Germinal center (tissue), 1 donor: ENCODE results near the gene P2RX2.

Experiments used
- DNase-seq: peaks from one replicate; pipeline ENCODE4 v3.0.0; 2012; ENCODE audit warnings: mixed read lengths, low spot score

P2RX2 gene

GRCh38 chr12:132620113-132620898 is 1.7 kb downstream of the P2RX2 start:
- no peak for DNase-seq

- DNase-seq: no peak
Measured at GRCh38 chr12:132620899-132621656, 2.5 kb downstream of the P2RX2 start.

GRCh38 chr12:132621657-132622435 is 3.3 kb downstream of the P2RX2 start:
- DNase-seq: no peak

- DNase-seq: no peak
Measured at GRCh38 chr12:132622437-132623071, 4.0 kb downstream of the P2RX2 start.

- DNase-seq: no peak
Measured at GRCh38 chr12:132623072-132623869, 4.7 kb downstream of the P2RX2 start.

GRCh38 chr12:132624186-132624855 is 5.7 kb downstream of the P2RX2 start:
- DNase-seq: no peak

- DNase-seq: no peak
Measured at GRCh38 chr12:132624910-132625630, 6.5 kb downstream of the P2RX2 start.

- no peak for DNase-seq
Measured at GRCh38 chr12:132625731-132626430, 7.3 kb downstream of the P2RX2 start.

GRCh38 chr12:132629330-132629729 is 10.8 kb downstream of the P2RX2 start:
- no peak for DNase-seq

- DNase-seq: no peak
Measured at GRCh38 chr12:132630672-132631071, 12.1 kb downstream of the P2RX2 start.

GRCh38 chr12:132631666-132632065 is 13.1 kb downstream of the P2RX2 start:
- DNase-seq: no peak

GRCh38 chr12:132632521-132633228 is 14.1 kb downstream of the P2RX2 start:
- no peak for DNase-seq

- no peak for DNase-seq
Measured at GRCh38 chr12:132633398-132633797, 14.8 kb downstream of the P2RX2 start.

- no peak for DNase-seq
Measured at GRCh38 chr12:132633901-132634300, 15.3 kb downstream of the P2RX2 start.

GRCh38 chr12:132634411-132634990 is 15.9 kb downstream of the P2RX2 start:
- DNase-seq: no peak

- no peak for DNase-seq
Measured at GRCh38 chr12:132635076-132635955, 16.7 kb downstream of the P2RX2 start.

- no peak for DNase-seq
Measured at GRCh38 chr12:132637811-132638210, 19.2 kb downstream of the P2RX2 start.
